GM21576 (cell line): ENCODE results near the gene CACUL1.

ENCODE experiments used
- ATAC-seq: cut with Tn5 transposase; IDR thresholded peaks from one replicate; pipeline ENCODE4 v1.9.1; 2021; ENCODE audit warnings: mild to moderate bottlenecking, moderate library complexity; ENCODE audit not compliant: unreplicated experiment

CACUL1 gene

GRCh38 chr10:118735294-118735693, 19.5 kb downstream of the CACUL1 start:
- ATAC-seq = no peak

- ATAC-seq = no peak
These were observed 20.3 kb downstream of the CACUL1 start for GRCh38 chr10:118734475-118734874.

- ATAC-seq = no peak
These were observed 22.3 kb downstream of the CACUL1 start for GRCh38 chr10:118732245-118733165.

GRCh38 chr10:118730756-118731456, 23.9 kb downstream of the CACUL1 start:
- no peak for ATAC-seq

- peak; percentile 94 for ATAC-seq
These were observed 25.0 kb downstream of the CACUL1 start for GRCh38 chr10:118729641-118730258.

- no peak for ATAC-seq
These were observed 25.6 kb downstream of the CACUL1 start for GRCh38 chr10:118729200-118729599.

GRCh38 chr10:118725886-118726500, 28.8 kb downstream of the CACUL1 start:
- ATAC-seq = no peak

GRCh38 chr10:118723466-118723865, 31.3 kb downstream of the CACUL1 start:
- no peak for ATAC-seq

GRCh38 chr10:118721539-118721876, 33.3 kb downstream of the CACUL1 start:
- ATAC-seq = no peak

GRCh38 chr10:118720685-118721538, 33.9 kb downstream of the CACUL1 start:
- no peak for ATAC-seq

GRCh38 chr10:118714366-118714765, 40.4 kb downstream of the CACUL1 start:
- ATAC-seq = no peak

GRCh38 chr10:118712930-118713634, 41.7 kb downstream of the CACUL1 start:
- no peak for ATAC-seq

GRCh38 chr10:118712080-118712479, 42.7 kb downstream of the CACUL1 start:
- ATAC-seq = no peak

- no peak for ATAC-seq
These were observed 44.3 kb downstream of the CACUL1 start for GRCh38 chr10:118710487-118710886.

GRCh38 chr10:118708571-118708970, 46.2 kb downstream of the CACUL1 start:
- ATAC-seq = no peak

GRCh38 chr10:118704711-118705110, 50.1 kb downstream of the CACUL1 start:
- no peak for ATAC-seq

GRCh38 chr10:118701529-118702323, 53.0 kb downstream of the CACUL1 start:
- no peak for ATAC-seq

GRCh38 chr10:118698421-118698820, 56.3 kb downstream of the CACUL1 start:
- peak; percentile 97 for ATAC-seq

- no peak for ATAC-seq
These were observed 59.9 kb downstream of the CACUL1 start for GRCh38 chr10:118694848-118695247.
